ENCODE data around the gene GSTT2B. TPM values are rescaled to one million over a fixed set of nuclear protein-coding genes. Genes with fewer than 3 reads are reported as not detected.

Gene GSTT2B
- total RNA-seq (2022; extraction: Qiagen RNA extraction; ENCODE audit: low read depth), result 0.28 to 0.48 TPM (median 0.40 TPM) in 4 of 5 replicates, not detected in the other

GRCh38 chr22:23961084-23961771 lies at the start of gene GSTT2B:
GSTT2B (minus strand) TSS chr22:23961195; CDS start chr22:23961131, 64 bp downstream.

DNA sequence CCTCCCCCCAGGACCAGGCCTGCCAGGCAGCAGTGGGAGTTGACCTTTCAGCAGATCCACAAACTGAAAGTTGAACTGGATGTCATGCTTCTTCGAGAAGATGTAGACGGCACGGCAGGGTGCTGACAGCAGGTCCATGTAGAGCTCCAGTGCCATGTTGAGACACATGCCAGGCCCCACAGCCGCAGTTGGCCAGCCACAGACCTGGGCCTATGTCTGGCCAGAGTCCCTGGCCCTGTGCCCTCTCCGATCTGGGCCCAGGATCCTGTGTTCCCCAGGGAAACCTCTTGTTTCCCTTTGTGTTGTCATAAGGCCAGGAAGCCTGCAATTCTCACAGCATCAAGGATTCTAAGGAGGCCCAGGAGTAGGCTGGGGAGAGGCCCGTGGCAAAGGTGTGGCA lies 44.2 kb upstream of the GSTT2B start, which contains the start of gene GSTT4:
TSS of gene GSTT4 (minus strand) at position 253 of the 400 bp plus-strand sequence. CDS start at position 156, 97 bp downstream.

GRCh38 chr22:23979557-23980240 lies 18.7 kb upstream of the GSTT2B start, which contains the start of gene GSTT2:
GSTT2 (plus strand) TSS chr22:23980134.

GRCh38 chr22:23974345-23974744 lies 13.3 kb upstream of the GSTT2B start, which contains the start of gene DDT:
DDT (minus strand) TSS chr22:23974441; CDS start chr22:23974414, 27 bp downstream.

DNA sequence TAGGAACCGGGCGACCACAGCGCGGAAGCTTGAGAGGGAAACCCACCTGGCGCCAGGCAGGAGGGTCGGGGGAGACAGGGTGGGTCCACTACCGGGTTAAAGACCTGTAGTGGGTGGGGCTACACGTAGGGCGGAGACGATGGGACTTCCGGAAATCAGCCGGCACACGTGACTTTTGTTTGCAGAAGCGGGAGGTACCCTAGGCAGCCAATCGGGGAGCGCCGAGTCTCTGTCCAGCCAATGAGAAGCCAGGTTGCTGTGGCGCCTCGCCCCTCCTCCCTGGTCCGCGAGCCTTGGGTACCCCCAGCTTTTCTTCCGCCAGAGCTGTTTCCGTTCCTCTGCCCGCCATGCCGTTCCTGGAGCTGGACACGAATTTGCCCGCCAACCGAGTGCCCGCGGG lies 5.6 kb upstream of the GSTT2B start, which contains the start of gene DDTL:
TSS of gene DDTL (plus strand) at position 321 of the 400 bp plus-strand sequence. CDS start at position 348, 27 bp downstream.

Other genes with a start within 250 kb of the GSTT2B start
- gene ZNF70, start 210.1 kb downstream of the GSTT2B start, total RNA-seq (2022; extraction: Qiagen RNA extraction; ENCODE audit: low read depth), result 0.86 to 1.2 TPM (median 1.0 TPM) in 5 replicates
- gene VPREB3, start 206.8 kb downstream of the GSTT2B start, total RNA-seq (2022; extraction: Qiagen RNA extraction; ENCODE audit: low read depth), result 0.39 to 1.6 TPM (median 0.79 TPM) in 4 of 5 replicates, not detected in the other
- not detected in 5 replicates for gene C22orf15, start 198.2 kb downstream of the GSTT2B start, total RNA-seq (2022; extraction: Qiagen RNA extraction; ENCODE audit: low read depth)
- gene CHCHD10, start 193.2 kb downstream of the GSTT2B start, total RNA-seq (2022; extraction: Qiagen RNA extraction; ENCODE audit: low read depth), result 75.0 to 180 TPM (median 165 TPM) in 5 replicates
- gene MMP11, start 188.3 kb downstream of the GSTT2B start, total RNA-seq (2022; extraction: Qiagen RNA extraction; ENCODE audit: low read depth), result 0.09 to 0.18 TPM (median 0.12 TPM) in 4 of 5 replicates, not detected in the other
- gene SMARCB1, start 174.2 kb downstream of the GSTT2B start, total RNA-seq (2022; extraction: Qiagen RNA extraction; ENCODE audit: low read depth), result 51.1 to 56.6 TPM (median 55.8 TPM) in 5 replicates
- gene DERL3, start 122.2 kb downstream of the GSTT2B start, total RNA-seq (2022; extraction: Qiagen RNA extraction; ENCODE audit: low read depth), result 0.22 to 0.64 TPM (median 0.52 TPM) in 5 replicates
- gene SLC2A11, start 103.3 kb downstream of the GSTT2B start, total RNA-seq (2022; extraction: Qiagen RNA extraction; ENCODE audit: low read depth), result 7.6 to 9.9 TPM (median 9.5 TPM) in 5 replicates
- 464 to 961 TPM (median 856 TPM) in 5 replicates for gene MIF, start 66.8 kb downstream of the GSTT2B start, total RNA-seq (2022; extraction: Qiagen RNA extraction; ENCODE audit: low read depth)
- gene DDTL, start 5.7 kb upstream of the GSTT2B start, total RNA-seq (2022; extraction: Qiagen RNA extraction; ENCODE audit: low read depth), result 1.5 to 2.0 TPM (median 1.8 TPM) in 5 replicates
- 108 to 167 TPM (median 151 TPM) in 5 replicates for gene DDT, start 13.2 kb upstream of the GSTT2B start, total RNA-seq (2022; extraction: Qiagen RNA extraction; ENCODE audit: low read depth)
- not detected in 5 replicates for gene GSTT2, start 18.9 kb upstream of the GSTT2B start, total RNA-seq (2022; extraction: Qiagen RNA extraction; ENCODE audit: low read depth)
- gene GSTT4, start 44.3 kb upstream of the GSTT2B start, total RNA-seq (2022; extraction: Qiagen RNA extraction; ENCODE audit: low read depth), result not detected in 5 replicates
- 15.3 to 24.3 TPM (median 21.2 TPM) in 5 replicates for gene CABIN1, start 50.1 kb upstream of the GSTT2B start, total RNA-seq (2022; extraction: Qiagen RNA extraction; ENCODE audit: low read depth)
- gene SUSD2, start 220.3 kb upstream of the GSTT2B start, total RNA-seq (2022; extraction: Qiagen RNA extraction; ENCODE audit: low read depth), result 49.2 to 65.0 TPM (median 59.3 TPM) in 5 replicates